ENCODE data around the gene NCSTN. TPM values are rescaled to one million over a fixed set of nuclear protein-coding genes. Genes with fewer than 3 reads are reported as not detected.

Gene NCSTN
- total RNA-seq, 6 experiments from 2014 or later = 133 to 154 (median 145) TPM

DNA sequence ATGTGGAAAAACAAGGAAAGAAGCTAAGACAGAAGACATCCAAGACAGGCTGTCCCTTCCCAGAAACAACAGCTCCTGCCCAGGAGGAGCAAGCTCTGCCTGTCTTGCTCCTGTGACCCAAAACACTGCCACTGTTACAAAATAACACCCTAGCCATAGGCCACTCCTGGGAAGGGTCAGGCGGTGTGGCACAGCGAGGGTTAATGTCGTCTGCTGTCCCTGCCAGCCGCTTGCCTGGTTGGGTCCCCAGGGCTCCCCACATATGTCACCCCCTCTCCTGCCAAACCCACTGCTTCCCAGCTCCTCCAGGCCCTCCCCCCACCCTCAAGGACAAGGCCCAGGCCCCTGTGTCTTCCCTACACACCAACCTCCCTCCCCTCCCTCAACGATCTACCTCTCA lies 19.8 kb downstream of the NCSTN start:
- no peak overlapping the region for H3K4me3 Mint-ChIP-seq
- H3K36me3 Mint-ChIP-seq (ENCODE audit: low read depth) = peaks cover 17% of the 10 kb centered on the region
- H3K4me1 Mint-ChIP-seq (ENCODE audit: low read depth) = peaks cover 2% of the 10 kb centered on the region; the same call in 1 of the 2 replicates
- no peaks in the 10 kb centered on the region for H3K9me3 Mint-ChIP-seq
- TF ChIP-seq, protein P1, sequence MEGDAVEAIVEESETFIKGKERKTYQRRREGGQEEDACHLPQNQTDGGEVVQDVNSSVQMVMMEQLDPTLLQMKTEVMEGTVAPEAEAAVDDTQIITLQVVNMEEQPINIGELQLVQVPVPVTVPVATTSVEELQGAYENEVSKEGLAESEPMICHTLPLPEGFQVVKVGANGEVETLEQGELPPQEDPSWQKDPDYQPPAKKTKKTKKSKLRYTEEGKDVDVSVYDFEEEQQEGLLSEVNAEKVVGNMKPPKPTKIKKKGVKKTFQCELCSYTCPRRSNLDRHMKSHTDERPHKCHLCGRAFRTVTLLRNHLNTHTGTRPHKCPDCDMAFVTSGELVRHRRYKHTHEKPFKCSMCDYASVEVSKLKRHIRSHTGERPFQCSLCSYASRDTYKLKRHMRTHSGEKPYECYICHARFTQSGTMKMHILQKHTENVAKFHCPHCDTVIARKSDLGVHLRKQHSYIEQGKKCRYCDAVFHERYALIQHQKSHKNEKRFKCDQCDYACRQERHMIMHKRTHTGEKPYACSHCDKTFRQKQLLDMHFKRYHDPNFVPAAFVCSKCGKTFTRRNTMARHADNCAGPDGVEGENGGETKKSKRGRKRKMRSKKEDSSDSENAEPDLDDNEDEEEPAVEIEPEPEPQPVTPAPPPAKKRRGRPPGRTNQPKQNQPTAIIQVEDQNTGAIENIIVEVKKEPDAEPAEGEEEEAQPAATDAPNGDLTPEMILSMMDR (IDR thresholded peaks at IDR 0.05) = no peak
- no peak for DNase-seq
- H3K27me3 Mint-ChIP-seq (ENCODE audit: insufficient read depth) = peaks cover 10% of the 10 kb centered on the region
- no peak overlapping the region for H3K27ac Mint-ChIP-seq

DNA sequence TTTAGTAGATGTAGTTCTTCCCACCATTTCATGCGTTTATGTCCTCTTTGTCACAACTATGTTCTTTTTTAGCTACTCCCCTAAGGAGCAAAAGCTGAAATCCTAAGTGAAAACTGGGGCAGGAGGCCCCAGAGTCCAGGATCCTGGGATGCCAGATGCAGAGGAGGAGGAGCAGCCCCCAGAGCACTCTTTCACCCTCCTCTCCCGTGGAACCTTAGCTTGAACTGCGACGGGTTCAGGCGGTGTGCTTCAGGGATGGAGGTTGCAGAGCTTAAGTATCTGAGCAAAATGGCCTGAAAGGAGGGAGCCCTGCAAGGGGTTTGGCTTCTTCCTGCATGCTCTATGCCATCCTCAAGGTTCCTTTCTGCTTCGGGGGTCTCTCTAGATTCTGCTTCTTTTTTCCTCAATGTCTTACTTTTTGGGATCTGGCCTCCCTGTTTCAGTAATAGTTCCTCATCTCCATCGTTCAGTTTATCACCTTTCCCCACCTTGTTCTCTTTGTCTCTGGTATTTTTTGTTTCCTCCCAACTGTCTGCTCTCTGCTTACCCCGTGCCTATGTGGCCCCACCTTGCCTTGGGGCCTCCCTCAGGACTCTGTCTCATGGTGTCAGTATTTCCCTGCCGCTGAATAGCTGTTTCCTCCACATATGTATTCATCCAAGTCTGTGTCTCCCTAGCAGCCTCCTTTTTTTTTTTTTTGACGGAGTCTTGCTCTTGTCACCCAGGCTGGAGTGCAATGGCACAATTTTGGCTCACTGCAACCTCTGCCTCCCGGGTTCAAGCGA lies 21.0 kb downstream of the NCSTN start:
- Mint-ChIP-seq H3K9me3 (no peaks in the 10 kb centered on the region), H3K27ac (no peak overlapping the region), H3K27me3 (ENCODE audit: insufficient read depth) (peaks cover 16% of the 10 kb centered on the region), H3K4me3 (no peak overlapping the region), H3K4me1 (ENCODE audit: low read depth) (no peaks in the 10 kb centered on the region), H3K36me3 (ENCODE audit: low read depth) (0 out of 2 replicates have a peak, but pooled peaks cover 10% of the 10 kb centered on the region)
- TF ChIP-seq, protein P1 (IDR thresholded peaks at IDR 0.05) = no peak
- DNase-seq = no peak

DNA sequence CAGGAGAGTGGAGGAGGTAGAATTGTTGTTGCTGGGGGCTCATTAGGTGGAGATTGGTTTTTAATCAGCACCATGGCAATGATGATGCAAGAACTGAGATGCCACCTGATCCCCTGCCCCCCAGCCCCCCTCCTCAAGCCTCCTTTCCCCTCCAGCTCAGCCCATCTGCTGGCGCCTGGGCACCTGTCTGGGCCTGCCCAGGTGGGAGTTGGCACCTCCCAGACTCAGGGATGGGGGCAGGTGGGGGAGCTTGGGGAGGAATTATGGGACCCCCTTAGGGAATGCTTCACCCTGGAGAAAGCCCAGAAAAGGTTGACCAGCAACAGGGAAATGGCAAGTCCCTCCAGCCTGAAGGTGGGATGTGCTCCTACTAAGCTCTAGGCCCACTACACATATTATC lies 22.1 kb downstream of the NCSTN start:
- TF ChIP-seq, protein P1 (IDR thresholded peaks at IDR 0.05) = no peak
- Mint-ChIP-seq H3K4me1 (ENCODE audit: low read depth) (no peaks in the 10 kb centered on the region), H3K27me3 (ENCODE audit: insufficient read depth) (peaks cover 21% of the 10 kb centered on the region), H3K4me3 (no peak overlapping the region), H3K27ac (no peak overlapping the region), H3K36me3 (ENCODE audit: low read depth) (0 out of 2 replicates have a peak, but pooled peaks cover 5% of the 10 kb centered on the region), H3K9me3 (no peaks in the 10 kb centered on the region)
- no peak for DNase-seq

DNA sequence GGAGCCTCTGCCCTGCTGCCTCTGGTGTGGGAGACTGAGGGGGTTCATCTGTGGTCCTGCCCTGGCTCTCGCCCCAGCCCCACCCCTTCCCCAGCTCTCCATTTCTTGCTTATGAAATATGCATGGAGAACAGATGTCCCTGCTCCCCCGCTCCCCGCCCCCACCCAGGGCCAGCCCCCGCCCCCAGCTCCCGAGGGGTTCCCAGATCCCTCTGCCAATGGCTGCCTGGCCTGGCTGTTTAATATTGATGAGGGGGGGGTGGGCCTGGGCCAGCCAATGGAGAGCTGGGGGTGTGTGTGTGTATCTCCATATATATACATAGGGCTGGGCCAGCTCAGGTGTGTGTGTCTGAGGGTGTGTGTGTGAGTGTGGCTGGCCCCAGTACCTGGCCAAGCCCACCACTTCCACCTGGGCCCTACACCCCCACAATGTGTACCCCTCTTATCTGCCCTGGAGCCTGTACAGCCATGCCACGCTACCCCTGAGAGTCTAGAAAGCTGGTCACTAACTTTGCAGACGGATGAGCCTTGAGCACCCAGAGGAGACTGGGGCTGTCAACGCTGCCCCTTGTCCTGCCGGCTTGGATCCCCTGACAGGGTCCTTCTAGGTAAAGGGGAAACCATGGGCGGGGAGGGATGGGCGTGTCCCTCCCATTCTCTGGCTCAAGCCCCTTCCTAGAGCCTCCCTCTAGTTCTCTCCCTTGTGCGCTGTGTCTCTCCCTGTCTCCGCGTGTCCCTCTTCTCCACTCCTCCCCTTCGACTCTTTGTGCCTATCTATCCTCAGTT lies 23.7 kb downstream of the NCSTN start, which contains the start of gene NHLH1:
Gene NHLH1 (plus strand): TSS at position 341 of the 785 bp plus-strand sequence. CDS start 3,661 bp downstream, outside the sequence.
- no peak within 1 kb of the TSS for H3K4me3 Mint-ChIP-seq

DNA sequence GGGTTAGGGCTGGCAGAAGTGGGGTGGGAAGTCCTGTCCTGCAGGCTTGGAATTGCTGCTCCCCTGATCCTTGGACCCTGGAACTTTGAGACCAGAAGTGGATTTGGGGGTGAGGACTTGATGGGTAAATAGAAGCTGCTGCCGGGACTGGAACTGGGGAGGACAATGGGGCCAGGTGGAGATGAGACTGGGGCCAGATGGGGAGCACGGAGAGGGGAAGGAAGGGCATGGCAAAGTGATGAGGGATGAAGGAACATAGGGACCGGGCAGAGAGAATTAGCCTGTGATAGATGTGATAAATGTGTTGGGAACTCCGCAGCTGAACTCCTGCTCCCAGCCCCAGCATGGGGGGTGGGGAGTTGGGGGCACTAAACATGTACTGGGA lies 24.3 kb downstream of the NCSTN start:
- Mint-ChIP-seq H3K36me3 (ENCODE audit: low read depth) (no peaks in the 10 kb centered on the region), H3K9me3 (no peaks in the 10 kb centered on the region), H3K27me3 (ENCODE audit: insufficient read depth) (peaks cover 22% of the 10 kb centered on the region), H3K4me3 (no peak overlapping the region), H3K27ac (no peak overlapping the region), H3K4me1 (ENCODE audit: low read depth) (no peaks in the 10 kb centered on the region)
- TF ChIP-seq, protein P1 (IDR thresholded peaks at IDR 0.05) = no peak
- DNase-seq = no peak

More for the DNA sequence above, 23.7 kb downstream of the NCSTN start, which contains the start of gene NHLH1:
- H3K9me3 Mint-ChIP-seq = no peaks in the 10 kb centered on the region
- TF ChIP-seq, protein P1 (IDR thresholded peaks at IDR 0.05) = no peak
- H3K27me3 Mint-ChIP-seq (ENCODE audit: insufficient read depth) = peaks cover 22% of the 10 kb centered on the region
- H3K36me3 Mint-ChIP-seq (ENCODE audit: low read depth) = no peaks in the 10 kb centered on the region
- DNase-seq = no peak
- no peaks in the 10 kb centered on the region for H3K4me1 Mint-ChIP-seq (ENCODE audit: low read depth)
- no peak within 1 kb of the TSS for H3K27ac Mint-ChIP-seq

Data from HFFc6 (cell line).